Ureter (tissue), 1 donor: ENCODE data around the gene GOLGA6L7. TPM values are rescaled to one million over a fixed set of nuclear protein-coding genes. Genes with fewer than 3 reads are reported as not detected.
A peak's percentile ranks its signal among the peaks of the same experiment; 100 is the strongest.
"Not testable (repeated sequence)": the region's sequence is repeated elsewhere in the genome, so short reads cannot be mapped to it uniquely, and the experiment has no call there.

Experiments
- DNase-seq: peaks from one replicate; pipeline ENCODE4 v3.0.0-alpha.2; 2020; ENCODE audit warnings: low spot score
- total RNA-seq: library from RNA; stranded (reverse); gene quantifications from one replicate; pipeline ENCODE4 v1.2.4, GENCODE V29; 2023
- donor health status: DM: yes; HTN: yes; CAD: no.

The GOLGA6L7 gene
- total RNA-seq, 1 donor from 2014 or later: not detected

DNA sequence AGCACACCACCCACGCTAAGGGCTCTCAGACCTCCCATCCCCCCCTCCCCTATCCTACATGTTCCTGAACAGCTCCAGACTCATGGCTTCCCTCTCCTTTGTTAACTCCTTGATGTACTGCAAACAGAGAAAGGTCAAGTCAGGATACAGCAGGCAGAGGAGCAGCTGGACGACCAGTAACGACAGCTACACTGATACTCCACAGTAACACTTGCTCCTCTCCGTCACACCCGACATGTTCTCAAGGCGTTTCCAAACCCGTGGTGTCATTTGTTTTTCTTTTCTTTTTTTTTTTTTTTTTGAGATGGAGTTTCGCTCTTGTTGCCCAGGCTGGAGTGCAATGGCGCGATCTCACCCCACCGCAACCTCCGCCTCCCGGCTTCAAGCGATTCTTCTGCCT, 4.3 kb downstream of the GOLGA6L7 start:
- DNase-seq: not testable (repeated sequence)

DNA sequence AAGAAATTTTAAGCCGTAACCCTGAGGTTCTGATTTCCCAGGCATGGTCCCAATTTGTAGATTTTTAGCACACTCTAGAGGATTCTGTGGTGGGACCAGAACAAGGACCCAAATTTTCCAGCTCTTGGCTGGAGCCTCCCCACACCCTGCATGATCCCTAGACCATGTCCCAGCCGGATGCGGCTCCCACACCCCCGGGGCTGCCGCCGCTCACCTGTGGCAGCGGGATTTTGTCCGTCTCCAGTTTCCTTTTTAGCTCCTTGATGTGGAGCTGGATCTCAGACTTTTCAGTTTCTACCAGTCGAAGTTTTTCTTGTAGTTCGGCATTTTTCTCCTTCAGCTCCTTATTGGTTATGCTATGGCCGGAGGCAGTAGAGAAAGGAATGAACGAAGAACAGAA, 4.9 kb downstream of the GOLGA6L7 start:
- DNase-seq: not testable (repeated sequence)

DNA sequence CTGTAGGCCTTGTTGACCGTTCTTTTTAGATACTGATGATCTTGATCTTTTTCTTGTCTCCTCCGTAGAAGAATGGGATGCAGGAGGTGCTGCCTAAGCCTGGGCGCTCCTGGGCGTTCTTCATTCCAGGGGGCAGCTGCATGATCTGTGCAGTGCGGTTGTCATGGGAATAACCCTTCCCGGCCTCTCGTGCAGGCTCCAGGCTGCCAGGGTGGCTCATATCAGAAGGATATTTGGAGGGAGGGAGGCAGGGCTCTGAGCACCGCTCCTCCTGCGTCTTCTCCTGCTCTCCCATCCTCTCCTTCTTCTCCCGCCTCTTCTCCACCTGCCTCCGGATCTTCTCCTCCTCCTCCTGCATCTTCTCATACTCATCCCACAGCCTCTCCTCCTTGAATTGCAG, 6.2 kb downstream of the GOLGA6L7 start:
- not testable (repeated sequence) for DNase-seq

DNA sequence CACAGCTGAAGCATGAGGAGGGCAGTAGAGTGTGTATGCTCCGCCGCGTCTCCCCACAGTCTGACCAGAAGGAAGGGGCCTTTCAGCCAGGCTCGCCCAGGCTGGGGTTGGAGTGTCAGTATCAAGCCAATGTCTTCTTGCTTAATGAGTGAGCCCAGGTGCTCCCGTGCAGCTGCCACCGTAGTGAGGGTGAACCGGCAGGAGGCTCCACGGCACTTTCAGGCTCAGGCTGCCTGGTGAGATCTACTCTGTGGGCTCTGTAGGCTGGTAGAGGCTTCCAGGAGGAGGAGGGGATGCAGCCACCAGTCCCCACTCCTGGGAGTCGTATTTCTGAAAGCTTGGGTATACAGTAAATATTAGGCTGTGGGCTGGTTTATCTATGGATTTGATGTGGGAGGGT, 8.2 kb downstream of the GOLGA6L7 start:
- not testable (repeated sequence) for DNase-seq

DNA sequence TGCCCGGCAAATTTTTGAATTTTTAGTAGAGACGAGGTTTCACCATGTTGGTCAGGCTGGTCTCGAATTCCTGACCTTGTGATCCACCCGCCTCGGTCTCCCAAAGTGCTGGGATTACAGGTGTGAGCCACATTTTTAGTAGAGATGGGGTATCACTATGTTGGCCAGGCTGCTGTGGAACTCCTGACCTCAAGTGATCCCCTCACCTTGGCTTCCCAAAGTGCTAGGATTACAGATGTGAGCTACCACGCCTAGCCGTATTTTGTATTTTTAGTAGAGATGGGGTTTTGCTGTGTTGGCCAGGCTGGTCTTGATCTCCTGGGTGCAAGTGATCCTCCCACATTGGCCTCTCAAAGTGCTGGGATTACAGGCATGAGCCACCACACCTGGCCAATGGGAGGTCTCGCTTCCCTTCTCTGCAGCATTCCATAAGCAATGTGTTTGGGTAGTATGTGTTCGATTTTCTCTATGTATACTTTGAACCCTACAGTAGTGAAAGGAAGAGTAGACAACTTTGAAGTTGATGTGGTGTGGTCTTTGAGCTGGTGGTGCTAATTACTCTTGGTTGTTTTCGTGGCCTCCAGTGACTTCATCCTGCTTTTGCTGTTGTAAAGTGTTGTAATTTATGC, 13.4 kb downstream of the GOLGA6L7 start:
- DNase-seq: not testable (repeated sequence)

DNA sequence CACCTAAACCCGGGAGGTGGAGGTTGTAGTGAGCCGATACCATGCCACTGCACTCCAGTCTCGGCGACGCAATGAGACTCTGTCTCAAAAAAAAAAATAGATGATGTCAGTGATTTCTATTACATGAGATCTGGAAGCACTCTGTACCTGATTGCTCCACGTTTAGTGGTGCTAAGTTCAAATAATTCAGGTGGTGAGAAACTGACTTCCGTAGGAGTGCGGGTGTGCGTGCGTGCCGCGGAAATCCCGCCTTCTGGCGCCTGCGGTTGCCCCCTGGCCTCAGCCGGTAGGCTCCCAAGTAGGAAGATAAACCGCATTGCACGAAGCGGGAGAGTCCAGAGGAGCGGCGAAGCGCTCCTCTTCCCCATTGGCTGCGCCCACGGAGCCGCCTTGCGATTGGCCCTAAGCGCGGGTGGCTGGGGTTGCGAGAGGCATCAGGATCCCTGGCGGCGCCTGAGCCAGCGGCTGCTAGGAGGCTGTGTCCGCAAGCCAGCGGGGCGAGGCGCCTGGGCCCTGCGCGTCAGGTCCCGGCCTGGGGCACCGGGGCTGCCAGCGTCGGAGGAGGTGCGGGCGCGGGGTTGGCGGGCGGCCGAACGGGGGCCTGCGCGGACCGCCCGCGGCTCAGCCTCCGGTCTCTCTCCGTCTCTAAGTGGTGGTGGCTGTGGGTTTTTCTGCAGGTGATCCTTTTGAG, 16.4 kb downstream of the GOLGA6L7 start:
- DNase-seq: peak; percentile 53

DNA sequence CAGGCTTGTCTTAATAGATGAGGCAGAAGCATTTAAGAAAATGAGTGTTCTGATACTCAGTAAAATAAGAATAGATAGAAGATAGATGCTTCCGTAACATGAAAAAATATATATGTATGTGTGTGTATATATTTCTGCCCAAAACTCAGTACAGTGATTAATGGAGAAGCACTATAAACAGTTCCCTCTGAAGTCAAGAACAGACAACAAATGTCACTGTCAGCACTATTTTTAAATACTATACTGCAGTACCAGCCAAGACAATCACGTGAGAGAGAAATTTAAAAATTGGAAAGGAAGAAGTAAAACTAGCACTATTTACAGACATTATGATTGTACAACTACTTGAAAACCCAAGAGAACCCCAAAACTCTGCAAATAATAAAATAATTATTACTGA, 27.0 kb downstream of the GOLGA6L7 start:
- not testable (repeated sequence) for DNase-seq

DNA sequence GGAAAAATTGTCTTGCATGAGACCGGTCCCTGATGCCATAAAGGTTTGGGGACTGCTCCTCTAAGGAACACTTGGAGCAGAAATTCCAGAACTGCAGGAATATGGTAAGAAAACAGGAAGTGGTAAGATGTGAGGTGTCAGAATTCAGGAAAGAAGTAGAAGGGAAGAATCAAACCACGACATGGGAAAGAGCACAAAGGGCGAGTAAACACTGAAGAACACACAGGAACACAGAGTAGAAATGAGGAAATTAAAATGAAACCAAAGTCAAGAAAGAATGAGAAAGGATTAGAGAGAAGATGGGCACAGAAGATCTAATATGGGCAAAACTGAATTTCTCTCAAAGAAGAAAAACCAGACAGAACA, 28.5 kb downstream of the GOLGA6L7 start:
- not testable (repeated sequence) for DNase-seq

DNA sequence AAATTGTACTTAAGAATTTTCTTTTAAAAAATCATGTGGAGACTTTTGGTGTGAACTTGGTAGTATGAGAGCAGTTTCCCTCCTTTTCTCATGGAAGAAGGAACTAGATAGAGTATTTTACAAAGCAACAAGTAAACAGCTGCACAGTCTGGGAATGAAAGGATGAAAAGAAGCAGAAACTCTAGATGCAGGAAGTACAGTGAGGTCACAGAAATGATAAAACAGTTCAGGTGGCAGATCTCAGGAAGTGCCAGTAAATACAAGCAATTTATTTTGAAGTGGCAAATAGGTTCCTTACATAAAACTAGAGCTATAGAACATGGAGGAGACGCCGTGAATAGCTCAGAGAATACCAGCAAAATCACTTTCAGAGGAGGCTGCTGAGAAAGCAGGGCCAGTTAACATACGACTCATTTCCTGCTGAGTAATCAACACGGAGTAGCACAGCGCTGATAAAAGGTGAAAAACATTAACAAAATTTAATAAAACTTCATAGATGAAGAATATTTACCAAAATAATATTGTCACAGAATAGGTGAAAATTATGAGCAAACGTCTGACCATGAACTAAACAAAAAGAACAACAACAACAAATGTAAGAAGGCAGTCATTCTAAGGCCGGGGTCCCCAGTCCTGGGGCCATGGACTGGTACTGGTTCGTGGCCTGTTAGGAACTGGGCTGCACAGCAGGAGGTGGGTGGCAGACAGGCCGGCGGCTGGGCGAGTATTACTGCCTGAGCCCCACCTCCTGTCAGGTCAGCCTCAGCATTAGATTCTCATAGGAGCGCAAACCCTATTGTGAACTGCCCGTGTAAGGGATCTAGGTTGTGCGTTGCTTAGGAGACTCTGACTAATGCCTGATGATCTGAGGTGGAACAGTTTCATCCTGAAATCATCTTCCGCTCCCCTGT, 29.2 kb downstream of the GOLGA6L7 start:
- DNase-seq: not testable (repeated sequence)

DNA sequence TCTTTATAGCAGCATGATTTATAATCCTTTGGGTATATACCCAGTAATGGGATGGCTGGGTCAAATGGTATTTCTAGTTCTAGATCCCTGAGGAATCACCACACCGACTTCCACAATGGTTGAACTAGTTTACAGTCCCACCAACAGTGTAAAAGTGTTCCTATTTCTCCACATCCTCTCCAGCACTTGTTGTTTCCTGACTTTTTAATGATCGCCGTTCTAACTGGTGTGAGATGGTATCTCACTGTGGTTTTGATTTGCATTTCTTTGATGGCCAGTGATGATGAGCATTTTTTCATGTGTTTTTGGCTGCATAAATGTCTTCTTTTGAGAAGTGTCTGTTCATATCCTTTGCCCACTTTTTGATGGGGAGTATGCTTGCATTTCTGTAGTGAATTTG, 30.3 kb downstream of the GOLGA6L7 start:
- not testable (repeated sequence) for DNase-seq

DNA sequence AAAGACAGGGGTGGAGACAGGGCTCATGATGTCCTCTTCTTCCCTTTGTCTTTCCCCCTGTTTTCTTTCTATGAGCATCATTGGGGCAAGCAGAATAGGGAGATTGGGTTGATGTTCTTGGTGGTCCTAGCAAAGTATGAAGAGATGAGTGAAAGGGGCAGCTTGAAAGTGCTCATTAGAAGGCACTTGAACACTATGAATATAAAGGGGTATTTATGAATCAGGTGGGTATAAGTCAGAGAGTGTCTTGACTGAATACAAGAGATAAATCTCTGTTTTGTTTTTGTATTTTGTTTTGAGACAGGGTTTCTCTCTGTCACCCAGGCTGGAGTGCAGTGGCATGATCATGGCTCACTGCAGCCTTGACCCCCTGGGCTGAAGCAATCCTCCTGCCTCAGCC, 34.4 kb downstream of the GOLGA6L7 start:
- DNase-seq: not testable (repeated sequence)

DNA sequence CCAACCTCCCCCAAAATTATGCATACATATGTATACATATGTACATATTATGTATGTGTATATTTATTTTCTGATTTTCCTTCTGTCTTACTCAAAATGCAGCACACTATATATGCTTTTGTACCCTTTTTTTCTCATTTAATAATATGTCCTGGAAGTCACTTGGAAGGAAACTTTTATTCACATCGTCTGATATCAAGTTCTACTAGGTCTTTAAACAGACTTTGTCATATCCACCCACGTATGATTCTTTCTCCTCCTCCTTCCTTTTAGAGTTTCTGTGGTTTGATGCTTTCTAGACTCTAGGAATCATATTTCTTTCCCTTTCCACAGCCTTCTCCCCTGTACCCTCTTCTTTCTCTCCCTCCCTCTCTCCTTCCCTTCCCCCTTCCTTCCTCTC, 35.1 kb downstream of the GOLGA6L7 start:
- DNase-seq: not testable (repeated sequence)

DNA sequence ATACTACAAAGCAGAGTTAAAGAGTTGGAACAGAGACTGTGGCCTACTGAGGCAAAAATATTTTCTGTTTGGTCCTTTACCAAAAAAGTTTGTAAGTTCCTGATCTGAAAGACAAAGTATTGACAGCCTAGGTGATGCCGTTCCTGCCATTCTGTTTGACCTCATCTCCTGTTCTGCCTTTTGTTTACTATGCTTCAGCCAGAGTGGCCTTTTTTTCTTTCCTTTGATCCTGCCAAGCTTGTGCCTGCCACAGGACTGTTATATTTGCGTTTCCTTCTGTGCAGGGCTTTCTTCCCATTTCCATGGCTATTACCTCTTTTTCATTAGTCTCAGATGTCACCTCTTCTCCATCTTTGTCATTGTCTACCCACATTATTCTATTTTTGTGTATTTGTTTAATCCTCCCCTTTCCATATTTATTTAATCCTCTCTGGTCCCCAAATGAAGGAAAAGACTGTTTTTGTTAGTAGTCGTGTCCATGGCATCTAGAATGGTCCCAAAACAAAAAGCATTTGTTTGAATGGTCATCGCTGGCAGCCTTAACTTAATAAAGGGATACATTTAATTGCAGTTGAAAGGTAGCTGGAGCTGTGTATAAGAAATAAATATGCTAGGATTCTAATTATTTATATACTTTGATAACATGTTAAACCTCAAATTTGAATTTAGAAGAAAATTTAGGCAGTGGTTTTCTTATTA, 36.4 kb downstream of the GOLGA6L7 start:
- not testable (repeated sequence) for DNase-seq

DNA sequence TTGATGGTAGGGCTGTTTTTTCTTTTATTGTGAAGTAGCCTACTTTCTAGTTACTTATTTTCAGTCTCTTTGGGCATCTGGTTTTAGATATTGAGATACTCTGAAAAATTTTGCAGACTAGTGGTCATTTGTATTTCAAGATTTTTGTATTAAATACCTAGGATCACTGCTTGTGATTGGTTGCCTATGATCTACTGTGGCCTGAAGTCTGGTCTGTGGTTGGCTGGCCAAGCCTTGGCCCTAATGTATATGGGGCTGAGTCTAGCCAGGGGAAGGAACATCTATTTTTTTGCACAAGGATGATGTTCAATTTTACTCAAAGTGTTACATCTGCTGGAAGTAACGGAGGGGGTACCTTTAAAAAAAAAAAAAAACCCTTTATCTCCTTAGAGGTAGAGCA, 38.0 kb downstream of the GOLGA6L7 start:
- DNase-seq: not testable (repeated sequence)

DNA sequence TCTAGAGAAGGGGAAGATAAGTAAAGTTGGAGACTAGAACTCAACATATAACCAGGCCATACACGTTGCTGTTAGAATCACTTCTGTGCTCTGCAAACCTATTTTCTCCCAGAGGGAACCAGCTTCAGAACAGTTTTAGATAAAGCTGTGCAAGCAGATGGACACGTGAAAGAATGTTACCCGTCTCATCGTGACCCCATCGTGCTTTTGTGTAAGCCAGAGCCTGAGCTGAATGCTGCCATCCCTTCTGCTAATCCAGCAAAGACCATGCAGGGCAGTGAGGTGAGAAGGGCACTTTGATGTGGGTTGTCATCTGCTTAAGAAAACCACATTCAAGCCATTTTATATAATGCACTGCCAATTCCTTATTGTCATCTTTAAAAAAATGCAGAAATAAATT, 40.3 kb downstream of the GOLGA6L7 start:
- DNase-seq: not testable (repeated sequence)

DNA sequence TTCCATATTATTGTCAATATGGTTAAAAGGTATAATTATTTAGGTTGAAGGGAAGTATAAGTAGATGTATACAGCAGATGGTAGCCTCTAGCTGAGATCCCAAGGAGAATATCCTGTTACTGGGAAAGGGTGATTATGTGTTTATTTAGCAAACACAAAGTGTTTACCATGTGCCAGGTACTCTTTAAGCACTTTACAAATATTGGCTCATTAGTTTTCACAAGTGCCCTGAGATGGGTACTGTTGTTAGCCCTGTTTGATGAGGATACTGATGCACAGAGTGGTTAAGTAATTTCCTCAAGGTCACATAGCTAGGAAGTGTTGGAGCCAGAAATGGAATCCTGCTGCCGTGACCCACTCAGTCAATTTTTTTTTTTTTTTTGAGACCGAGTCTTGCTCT, 48.1 kb downstream of the GOLGA6L7 start:
- DNase-seq: not testable (repeated sequence)

DNA sequence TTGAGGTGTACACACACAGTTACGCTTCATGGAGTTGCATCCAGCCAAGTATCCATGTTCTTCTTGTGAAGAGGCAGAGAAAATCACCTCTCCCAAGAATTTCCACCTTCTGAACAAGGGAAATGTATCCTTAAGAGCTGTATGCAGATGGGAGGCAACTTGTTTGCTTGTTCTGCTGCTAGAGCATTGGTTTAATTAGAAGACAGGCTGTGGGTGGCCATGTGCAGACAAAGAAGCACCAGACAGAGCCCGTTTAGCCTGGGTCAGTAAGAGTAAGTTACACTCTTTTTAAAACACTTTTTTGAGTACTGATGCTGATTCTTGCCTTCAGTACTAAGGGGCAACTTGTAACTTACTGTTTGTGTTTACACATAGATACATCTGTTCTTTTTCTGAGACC, 50.2 kb downstream of the GOLGA6L7 start:
- not testable (repeated sequence) for DNase-seq

DNA sequence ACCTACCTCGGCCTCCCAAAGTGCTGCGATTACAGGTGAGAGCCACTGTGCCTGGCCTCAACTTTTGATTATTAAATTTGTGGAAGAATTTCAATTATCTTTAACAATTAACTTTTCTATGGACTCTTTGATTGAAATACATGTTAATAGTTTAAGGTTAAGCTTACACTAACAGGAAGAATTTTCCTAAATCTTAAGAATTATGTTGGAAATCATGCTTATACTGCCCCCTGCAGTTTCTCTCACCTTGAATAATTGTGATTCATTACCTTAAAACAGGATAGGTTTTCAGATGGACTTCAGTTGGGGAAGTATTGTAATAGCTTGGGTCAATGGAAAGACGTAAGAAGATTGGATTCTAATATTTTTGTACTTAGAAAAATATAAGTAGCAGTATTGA, 54.2 kb downstream of the GOLGA6L7 start:
- DNase-seq: not testable (repeated sequence)
